K562 (cell line): ENCODE results near the gene PRR30.

Source experiments
- HDAC1 ChIP-seq, 2 experiments: fragments of 450-650 bp; IDR thresholded peaks; 2 replicates each; pipeline ENCODE4 v1.6.1; 2016 to 2017; ENCODE audit warnings: inconsistent platforms in 1 of 2, mild to moderate bottlenecking in 1 of 2, moderate library complexity in 1 of 2
- HNRNPUL1 ChIP-seq: fragments of 200-400 bp; formaldehyde crosslinking; IDR thresholded peaks from 2 replicates; pipeline ENCODE4 v1.6.1; 2017; ENCODE audit warnings: low read length
- POLR2A ChIP-seq: fragments of 450-650 bp; conservative IDR thresholded peaks from 2 replicates; pipeline ENCODE4 v1.6.1; 2016
- TF ChIP-seq, protein P1 (sequence below), 3 experiments: IDR thresholded peaks in 2 of 3; conservative IDR thresholded peaks in 1 of 3; 2 replicates each; pipeline ENCODE4 v1.5.1; 2011 to 2012; ENCODE audit warnings: low read length in 3 of 3, mild to moderate bottlenecking in 3 of 3, control low read depth in 2 of 3, improper control_type of control experiment in 1 of 3, inconsistent platforms in 1 of 3, low read depth in 1 of 3, mixed read lengths in 1 of 3, moderate library complexity in 1 of 3; ENCODE audit not compliant: insufficient read depth in 2 of 3

DNA sequence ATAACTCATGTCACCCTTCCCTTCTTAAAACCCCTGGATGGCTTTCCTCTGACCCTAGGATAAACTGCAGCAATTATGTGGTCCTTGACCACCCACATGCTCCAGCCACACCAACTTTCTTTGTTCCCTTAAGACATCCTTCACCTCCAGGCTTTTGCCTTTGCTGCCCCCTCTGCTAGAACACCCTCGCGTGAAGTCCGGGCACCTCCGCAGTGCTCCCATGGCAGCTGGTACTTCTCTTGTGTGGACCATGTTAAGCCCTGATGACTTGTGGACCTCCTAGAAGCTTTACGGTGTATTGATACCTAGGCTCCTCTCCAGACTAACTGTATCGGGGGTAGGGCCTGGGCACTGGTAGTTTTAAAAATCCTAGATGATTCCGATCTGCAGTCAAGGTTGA lies 16.4 kb downstream of the PRR30 start:
- TF ChIP-seq, protein P1, sequence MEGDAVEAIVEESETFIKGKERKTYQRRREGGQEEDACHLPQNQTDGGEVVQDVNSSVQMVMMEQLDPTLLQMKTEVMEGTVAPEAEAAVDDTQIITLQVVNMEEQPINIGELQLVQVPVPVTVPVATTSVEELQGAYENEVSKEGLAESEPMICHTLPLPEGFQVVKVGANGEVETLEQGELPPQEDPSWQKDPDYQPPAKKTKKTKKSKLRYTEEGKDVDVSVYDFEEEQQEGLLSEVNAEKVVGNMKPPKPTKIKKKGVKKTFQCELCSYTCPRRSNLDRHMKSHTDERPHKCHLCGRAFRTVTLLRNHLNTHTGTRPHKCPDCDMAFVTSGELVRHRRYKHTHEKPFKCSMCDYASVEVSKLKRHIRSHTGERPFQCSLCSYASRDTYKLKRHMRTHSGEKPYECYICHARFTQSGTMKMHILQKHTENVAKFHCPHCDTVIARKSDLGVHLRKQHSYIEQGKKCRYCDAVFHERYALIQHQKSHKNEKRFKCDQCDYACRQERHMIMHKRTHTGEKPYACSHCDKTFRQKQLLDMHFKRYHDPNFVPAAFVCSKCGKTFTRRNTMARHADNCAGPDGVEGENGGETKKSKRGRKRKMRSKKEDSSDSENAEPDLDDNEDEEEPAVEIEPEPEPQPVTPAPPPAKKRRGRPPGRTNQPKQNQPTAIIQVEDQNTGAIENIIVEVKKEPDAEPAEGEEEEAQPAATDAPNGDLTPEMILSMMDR (IDR thresholded peaks at IDR 0.05 in 2 of 3, conservative IDR thresholded peaks at IDR 0.05 in 1 of 3; ENCODE audit: insufficient read depth in 2 of 3, low read depth in 1 of 3, low read length in 3 of 3): no peak
- TF ChIP-seq HNRNPUL1 (no peak), HDAC1 (IDR thresholded peaks at IDR 0.05) (no peak), POLR2A (no peak)
